ENCODE measurements around the gene PLEKHG7. TPM values are rescaled to one million over a fixed set of nuclear protein-coding genes. Genes with fewer than 3 reads are reported as not detected.

Gene PLEKHG7
- total and polyA plus RNA-seq, 5 donors = not detected

GRCh38 chr12:92715625-92716024 lies 12.8 kb downstream of the PLEKHG7 start:
- no peak overlapping the region for H3K27ac ChIP-seq (ENCODE audit: low read length)
- H3K4me3 ChIP-seq (ENCODE audit: low read length) = no peak overlapping the region
- no peaks in the 10 kb centered on the region for H3K9me3 ChIP-seq (ENCODE audit: control insufficient read depth, low read length)
- intact Hi-C loops (cut with DNase I) = no loop called here
- DNase-seq = no peak
- no peaks in the 10 kb centered on the region for H3K27me3 ChIP-seq (ENCODE audit: control insufficient read depth, insufficient read depth)
- 56% methylated on average over 1 of the region's 1 CpG for WGBS
- H3K4me1 ChIP-seq (ENCODE audit: control insufficient read depth, insufficient read depth, low read length) = no peaks in the 10 kb centered on the region
- ATAC-seq = no peak

- Histone ChIP-seq H3K4me3 (ENCODE audit: low read length) (no peak overlapping the region), H3K4me1 (ENCODE audit: control insufficient read depth, insufficient read depth, low read length) (no peaks in the 10 kb centered on the region), H3K27ac (ENCODE audit: low read length) (no peak overlapping the region), H3K27me3 (ENCODE audit: control insufficient read depth, insufficient read depth) (no peaks in the 10 kb centered on the region), H3K9me3 (ENCODE audit: control insufficient read depth, low read length) (no peaks in the 10 kb centered on the region)
- ATAC-seq (no peak), DNase-seq (no peak)
- intact Hi-C loops (cut with DNase I) = no loop called here
- 70% methylated on average over 2 of the region's 2 CpGs for WGBS
Observed at GRCh38 chr12:92717202-92717601, 14.4 kb downstream of the PLEKHG7 start.

GRCh38 chr12:92718483-92718990 lies 15.7 kb downstream of the PLEKHG7 start:
- no peaks in the 10 kb centered on the region for H3K4me1 ChIP-seq (ENCODE audit: control insufficient read depth, insufficient read depth, low read length)
- 82% methylated on average over 2 of the region's 2 CpGs for WGBS
- ATAC-seq (no peak), DNase-seq (no peak)
- no peak overlapping the region for H3K4me3 ChIP-seq (ENCODE audit: low read length)
- H3K9me3 ChIP-seq (ENCODE audit: control insufficient read depth, low read length) = no peaks in the 10 kb centered on the region
- intact Hi-C loops (cut with DNase I) = no loop called here
- no peak overlapping the region for H3K27ac ChIP-seq (ENCODE audit: low read length)
- no peaks in the 10 kb centered on the region for H3K27me3 ChIP-seq (ENCODE audit: control insufficient read depth, insufficient read depth)

- intact Hi-C loops (cut with DNase I) = no loop called here
- WGBS = 59% methylated on average over 6 of the region's 6 CpGs
- H3K4me3 ChIP-seq (ENCODE audit: low read length) = no peak overlapping the region
- no peak overlapping the region for H3K27ac ChIP-seq (ENCODE audit: low read length)
- H3K9me3 ChIP-seq (ENCODE audit: control insufficient read depth, low read length) = no peaks in the 10 kb centered on the region
- DNase-seq = no peak
- ATAC-seq = no peak
- no peaks in the 10 kb centered on the region for H3K27me3 ChIP-seq (ENCODE audit: control insufficient read depth, insufficient read depth)
- H3K4me1 ChIP-seq (ENCODE audit: control insufficient read depth, insufficient read depth, low read length) = no peaks in the 10 kb centered on the region
Observed at GRCh38 chr12:92719674-92720073, 16.9 kb downstream of the PLEKHG7 start.

GRCh38 chr12:92721130-92721529 lies 18.3 kb downstream of the PLEKHG7 start:
- 69% methylated on average over 8 of the region's 8 CpGs for whole genome bisulfite sequencing
- Histone ChIP-seq H3K9me3 (ENCODE audit: control insufficient read depth, low read length) (no peaks in the 10 kb centered on the region), H3K27me3 (ENCODE audit: control insufficient read depth, insufficient read depth) (no peaks in the 10 kb centered on the region), H3K4me3 (ENCODE audit: low read length) (no peak overlapping the region), H3K27ac (ENCODE audit: low read length) (no peak overlapping the region), H3K4me1 (ENCODE audit: control insufficient read depth, insufficient read depth, low read length) (no peaks in the 10 kb centered on the region)
- DNase-seq (no peak), ATAC-seq (no peak)
- intact Hi-C loops (cut with DNase I) = no loop called here

DNA sequence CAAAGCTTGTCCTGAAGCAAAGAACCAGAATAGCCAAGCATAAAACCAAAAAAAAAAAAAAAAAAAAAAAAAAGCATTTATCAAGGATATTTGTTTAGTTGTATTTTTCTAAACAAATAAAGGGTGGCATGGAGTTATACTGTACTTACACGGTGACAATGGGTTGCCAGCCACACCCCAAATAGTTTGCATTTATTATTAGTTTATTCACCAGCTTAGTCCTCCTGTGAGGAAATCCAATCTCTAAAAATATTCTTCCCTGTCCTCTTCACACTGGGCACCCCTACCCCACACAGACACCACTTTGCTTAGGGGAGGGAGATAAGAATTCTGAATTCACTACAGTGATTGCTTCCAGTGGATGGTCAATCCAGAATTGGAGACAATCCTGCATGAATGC lies 18.9 kb downstream of the PLEKHG7 start:
- Histone ChIP-seq H3K4me3 (ENCODE audit: low read length) (no peak overlapping the region), H3K27ac (ENCODE audit: low read length) (no peak overlapping the region), H3K9me3 (ENCODE audit: control insufficient read depth, low read length) (no peaks in the 10 kb centered on the region), H3K27me3 (ENCODE audit: control insufficient read depth, insufficient read depth) (no peaks in the 10 kb centered on the region), H3K4me1 (ENCODE audit: control insufficient read depth, insufficient read depth, low read length) (no peaks in the 10 kb centered on the region)
- intact Hi-C loops (cut with DNase I) = no loop called here
- WGBS = 70% methylated on average over 1 of the region's 1 CpG
- ATAC-seq = no peak
- no peak for DNase-seq

DNA sequence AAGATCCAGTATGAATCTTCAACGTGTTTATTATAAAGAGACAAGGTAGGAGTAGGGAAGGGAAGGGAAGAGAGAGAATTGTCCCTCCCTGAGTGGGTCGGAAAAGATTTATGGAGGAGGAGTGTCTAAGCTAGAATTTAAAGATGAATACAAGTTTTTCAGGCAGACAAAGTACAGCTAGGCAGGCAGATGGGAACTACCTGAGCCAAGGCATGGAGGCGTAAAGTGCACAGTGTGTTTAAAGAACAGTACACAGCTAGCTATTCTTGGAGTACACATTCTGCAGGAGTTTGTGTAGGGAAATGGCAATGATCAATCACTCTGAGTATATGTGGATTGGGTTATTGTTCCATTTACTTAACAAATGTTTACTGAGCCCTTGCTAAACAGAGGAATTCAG lies 20.1 kb downstream of the PLEKHG7 start:
- intact Hi-C loops (cut with DNase I) = no loop called here
- no peak overlapping the region for H3K4me3 ChIP-seq (ENCODE audit: low read length)
- no peak for ATAC-seq

DNA sequence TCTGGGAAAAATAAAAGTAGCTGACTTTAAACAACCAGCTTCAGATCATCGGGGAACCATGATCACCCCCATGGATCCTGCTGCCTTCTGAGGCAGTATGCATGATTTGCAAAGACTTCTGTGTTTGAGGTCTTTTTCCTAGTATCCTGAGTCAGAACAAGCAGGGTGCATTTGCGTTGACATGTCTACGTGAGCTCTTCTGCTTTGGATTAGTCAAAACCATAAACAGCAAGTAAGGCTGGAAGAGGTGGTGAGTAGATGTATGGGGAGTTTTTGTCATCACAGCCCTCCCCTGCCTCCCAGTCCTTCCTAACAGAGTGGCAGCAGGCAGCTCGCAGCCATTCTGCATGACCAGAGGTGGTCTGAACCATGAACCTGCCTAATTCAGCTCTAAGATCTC lies 24.1 kb downstream of the PLEKHG7 start:
- 82% methylated on average over 4 of the region's 4 CpGs for WGBS
- Histone ChIP-seq H3K27me3 (ENCODE audit: control insufficient read depth, insufficient read depth) (no peaks in the 10 kb centered on the region), H3K9me3 (ENCODE audit: control insufficient read depth, low read length) (no peaks in the 10 kb centered on the region), H3K27ac (ENCODE audit: low read length) (no peak overlapping the region), H3K4me1 (ENCODE audit: control insufficient read depth, insufficient read depth, low read length) (no peaks in the 10 kb centered on the region), H3K4me3 (ENCODE audit: low read length) (no peak overlapping the region)
- DNase-seq = no peak
- intact Hi-C loops (cut with DNase I) = no loop called here
- no peak for ATAC-seq

More for the DNA sequence above, 20.1 kb downstream of the PLEKHG7 start:
- Histone ChIP-seq H3K4me1 (ENCODE audit: control insufficient read depth, insufficient read depth, low read length) (no peaks in the 10 kb centered on the region), H3K9me3 (ENCODE audit: control insufficient read depth, low read length) (no peaks in the 10 kb centered on the region), H3K27ac (ENCODE audit: low read length) (no peak overlapping the region), H3K27me3 (ENCODE audit: control insufficient read depth, insufficient read depth) (no peaks in the 10 kb centered on the region)
- WGBS = 84% methylated on average over 3 of the region's 3 CpGs
- DNase-seq = no peak

- Histone ChIP-seq H3K9me3 (ENCODE audit: control insufficient read depth, low read length) (no peaks in the 10 kb centered on the region), H3K27ac (ENCODE audit: low read length) (no peak overlapping the region), H3K4me1 (ENCODE audit: control insufficient read depth, insufficient read depth, low read length) (no peaks in the 10 kb centered on the region), H3K27me3 (ENCODE audit: control insufficient read depth, insufficient read depth) (no peaks in the 10 kb centered on the region), H3K4me3 (ENCODE audit: low read length) (no peak overlapping the region)
- no peak for ATAC-seq
- no peak for DNase-seq
- intact Hi-C loops (cut with DNase I) = no loop called here
- 55% methylated on average over 1 of the region's 1 CpG for WGBS
Observed at GRCh38 chr12:92729773-92730305, 27.1 kb downstream of the PLEKHG7 start.

DNA sequence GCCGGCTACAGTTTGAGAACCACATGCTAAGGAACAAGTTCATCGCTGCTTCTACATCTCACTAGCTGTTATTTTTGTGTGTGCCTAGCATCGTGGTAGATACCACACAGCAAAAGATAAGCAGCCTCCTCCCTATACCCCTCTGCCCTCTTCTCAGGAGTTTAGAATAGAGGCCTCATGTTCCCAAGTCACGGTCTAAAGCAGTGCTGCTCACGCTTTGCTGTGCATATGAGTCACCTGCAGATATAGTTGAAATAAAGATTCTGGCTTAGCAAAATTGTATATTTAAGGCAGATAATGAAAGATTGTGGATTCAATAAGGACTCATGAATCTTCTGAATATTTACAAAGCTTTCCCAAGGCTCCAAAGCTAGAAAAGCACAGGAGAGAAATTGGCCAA lies 28.0 kb downstream of the PLEKHG7 start:
- DNase-seq = no peak
- H3K27ac ChIP-seq (ENCODE audit: low read length) = no peak overlapping the region
- no peaks in the 10 kb centered on the region for H3K9me3 ChIP-seq (ENCODE audit: control insufficient read depth, low read length)
- ATAC-seq = no peak
- intact Hi-C loops (cut with DNase I) = no loop called here
- WGBS = 86% methylated on average over 5 of the region's 5 CpGs
- no peaks in the 10 kb centered on the region for H3K27me3 ChIP-seq (ENCODE audit: control insufficient read depth, insufficient read depth)
- H3K4me3 ChIP-seq (ENCODE audit: low read length) = no peak overlapping the region
- H3K4me1 ChIP-seq (ENCODE audit: control insufficient read depth, insufficient read depth, low read length) = no peaks in the 10 kb centered on the region

DNA sequence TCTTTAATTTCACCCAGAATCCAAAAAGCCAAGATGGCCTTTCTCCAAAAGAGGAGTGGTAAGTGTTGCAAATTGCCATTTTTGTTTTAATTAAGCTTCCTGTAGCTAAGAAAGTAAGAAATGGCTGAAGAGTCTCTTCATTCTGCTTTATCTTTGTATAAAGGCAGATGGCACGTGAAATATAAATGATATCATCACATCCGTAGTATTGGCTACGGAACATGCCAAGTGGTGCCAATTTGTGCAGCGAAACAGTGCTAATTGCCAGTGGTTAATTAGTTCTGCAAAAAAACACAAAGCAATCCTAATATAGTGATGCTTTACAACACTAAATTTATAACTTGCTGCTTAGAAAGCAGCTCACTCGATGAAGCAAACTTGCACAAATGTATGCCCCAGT lies 29.4 kb downstream of the PLEKHG7 start:
- no peak for ATAC-seq
- 83% methylated on average over 5 of the region's 5 CpGs for WGBS

GRCh38 chr12:92732716-92733115 lies 29.9 kb downstream of the PLEKHG7 start:
- H3K4me1 ChIP-seq (ENCODE audit: control insufficient read depth, insufficient read depth, low read length) = no peaks in the 10 kb centered on the region
- H3K27ac ChIP-seq (ENCODE audit: low read length) = no peak overlapping the region
- 86% methylated on average over 6 of the region's 6 CpGs for WGBS
- no peaks in the 10 kb centered on the region for H3K9me3 ChIP-seq (ENCODE audit: control insufficient read depth, low read length)
- intact Hi-C loops (cut with DNase I) = no loop called here
- no peaks in the 10 kb centered on the region for H3K27me3 ChIP-seq (ENCODE audit: control insufficient read depth, insufficient read depth)
- H3K4me3 ChIP-seq (ENCODE audit: low read length) = no peak overlapping the region
- no peak for ATAC-seq
- DNase-seq = no peak

More for the DNA sequence above, 29.4 kb downstream of the PLEKHG7 start:
- intact Hi-C loops (cut with DNase I) = no loop called here
- Histone ChIP-seq H3K9me3 (ENCODE audit: control insufficient read depth, low read length) (no peaks in the 10 kb centered on the region), H3K4me3 (ENCODE audit: low read length) (no peak overlapping the region), H3K27me3 (ENCODE audit: control insufficient read depth, insufficient read depth) (no peaks in the 10 kb centered on the region), H3K4me1 (ENCODE audit: control insufficient read depth, insufficient read depth, low read length) (no peaks in the 10 kb centered on the region), H3K27ac (ENCODE audit: low read length) (no peak overlapping the region)
- DNase-seq = no peak

Measured in right cardiac atrium (tissue), 5 donors.